NCI-H128 (cell line): ENCODE measurements around the gene DNPH1.
A peak's percentile ranks its signal among the peaks of the same experiment; 100 is the strongest.

Source experiments
- DNase-seq: peaks from one replicate; lab custom pipeline; 2025; ENCODE audit not compliant: unreplicated experiment; lab: John Stamatoyannopoulos, UW

The DNPH1 gene

DNA sequence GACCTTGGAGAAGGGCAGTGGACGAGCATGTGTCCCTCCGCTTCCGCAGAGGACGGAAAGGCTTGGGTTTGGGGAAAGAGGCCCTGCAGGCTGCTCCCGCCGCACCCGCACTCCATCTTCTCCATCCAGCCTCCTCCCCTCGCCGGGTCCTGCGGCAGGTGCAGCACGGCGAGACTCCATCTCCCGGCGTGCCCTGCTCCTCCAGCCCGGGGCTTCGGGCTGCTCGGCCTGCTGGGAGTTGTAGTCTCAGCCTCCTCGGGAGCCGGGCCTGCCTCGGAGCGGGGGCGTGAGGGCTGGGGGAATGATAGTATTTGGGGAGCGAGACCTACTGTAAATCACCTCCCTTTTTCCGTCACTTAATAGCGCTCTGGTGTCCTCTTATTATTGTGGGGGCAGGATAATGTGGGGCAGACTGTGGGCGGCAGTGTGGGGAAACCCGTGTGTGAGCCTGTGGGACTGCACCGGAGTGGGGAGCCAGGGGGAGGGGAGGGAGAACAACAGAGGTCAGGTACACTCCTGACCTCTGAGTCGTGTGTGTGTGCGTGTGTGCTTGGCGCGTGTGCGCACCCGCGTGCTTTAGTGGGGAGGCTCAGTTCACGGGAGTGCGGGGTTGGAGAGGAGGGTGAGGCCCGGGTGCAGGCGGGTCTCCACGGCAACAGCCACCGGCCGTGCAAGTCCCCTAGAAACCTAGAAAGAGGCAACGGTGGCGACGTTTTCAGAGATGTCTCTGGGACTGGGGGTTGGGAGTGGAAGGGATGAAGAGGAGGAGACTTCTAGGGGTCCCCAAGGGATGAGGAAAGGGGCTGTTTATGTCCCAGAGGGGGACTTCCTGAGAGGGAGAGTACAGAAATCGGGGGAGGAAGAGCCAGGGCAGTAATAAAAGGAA is 18.1 kb upstream of the DNPH1 start:
- peak; percentile 54 for DNase-seq

DNA sequence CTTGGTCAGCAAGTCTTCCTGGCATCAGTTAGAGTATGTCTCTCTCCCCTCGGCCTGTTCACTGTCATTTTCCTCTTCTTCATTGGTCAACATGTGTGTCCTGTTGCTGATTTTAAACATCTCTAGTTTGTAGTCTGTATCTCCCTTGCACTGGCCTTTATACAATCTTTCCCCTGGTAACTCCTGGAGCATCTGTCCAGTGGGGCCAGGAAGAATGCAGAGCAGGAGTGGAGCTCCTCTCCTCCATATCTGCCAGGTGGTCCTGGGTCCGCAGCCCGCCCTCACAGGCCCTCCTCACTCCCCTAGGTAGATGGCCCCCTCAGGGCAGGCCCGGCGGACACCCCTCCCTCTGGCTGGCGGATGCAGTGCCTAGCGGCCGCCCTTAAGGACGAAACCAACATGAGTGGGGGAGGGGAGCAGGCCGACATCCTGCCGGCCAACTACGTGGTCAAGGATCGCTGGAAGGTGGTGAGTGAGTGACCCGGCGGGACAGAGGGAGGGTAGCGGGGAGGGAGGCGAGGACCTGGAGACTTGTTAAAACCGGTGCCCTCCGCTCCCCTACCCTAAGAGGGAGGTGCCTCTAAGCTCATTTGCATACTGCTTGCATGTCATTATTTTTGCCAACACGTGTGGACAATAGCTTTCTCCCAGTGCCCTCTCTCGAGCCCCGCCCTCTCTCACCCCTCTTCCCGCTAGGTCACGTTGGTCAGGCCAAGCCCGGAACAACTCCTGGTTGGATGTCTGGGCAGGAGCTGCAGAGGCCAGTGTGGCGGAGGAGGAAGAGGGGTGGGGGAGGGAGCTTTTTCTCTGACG is 17.2 kb upstream of the DNPH1 start:
- no peak for DNase-seq

DNA sequence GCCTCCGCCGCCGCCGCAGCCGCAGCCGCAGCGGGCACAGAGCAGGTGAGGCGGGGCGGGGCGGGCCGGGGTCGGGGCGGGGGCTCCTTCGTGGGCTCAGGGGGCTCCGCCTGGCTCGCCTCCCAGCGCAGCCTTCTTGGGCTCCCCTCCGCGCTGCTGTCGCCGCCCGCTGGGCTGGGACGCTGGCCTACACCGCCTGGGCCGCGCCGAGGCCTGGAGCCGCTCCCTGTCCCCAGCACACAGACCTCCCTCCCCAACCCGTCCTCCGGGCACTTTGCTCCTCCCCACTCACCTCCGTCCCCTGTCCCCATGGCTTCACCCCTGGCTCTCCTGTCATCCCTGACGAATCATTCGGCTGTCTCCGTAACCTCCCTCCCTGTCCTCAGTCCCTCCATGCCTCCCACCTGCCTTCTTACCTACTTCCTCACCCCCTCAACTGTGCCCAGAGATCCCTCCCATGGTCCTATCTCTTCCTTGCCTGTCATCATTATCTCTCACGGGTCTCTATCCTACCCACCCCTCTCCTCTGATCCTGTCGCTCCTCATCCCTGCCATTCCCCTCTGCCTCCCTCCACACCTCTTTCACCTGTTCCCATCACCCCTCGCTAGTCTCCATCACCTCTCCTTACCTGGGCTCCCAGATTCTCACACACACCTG is 14.5 kb upstream of the DNPH1 start:
- DNase-seq = no peak

DNA sequence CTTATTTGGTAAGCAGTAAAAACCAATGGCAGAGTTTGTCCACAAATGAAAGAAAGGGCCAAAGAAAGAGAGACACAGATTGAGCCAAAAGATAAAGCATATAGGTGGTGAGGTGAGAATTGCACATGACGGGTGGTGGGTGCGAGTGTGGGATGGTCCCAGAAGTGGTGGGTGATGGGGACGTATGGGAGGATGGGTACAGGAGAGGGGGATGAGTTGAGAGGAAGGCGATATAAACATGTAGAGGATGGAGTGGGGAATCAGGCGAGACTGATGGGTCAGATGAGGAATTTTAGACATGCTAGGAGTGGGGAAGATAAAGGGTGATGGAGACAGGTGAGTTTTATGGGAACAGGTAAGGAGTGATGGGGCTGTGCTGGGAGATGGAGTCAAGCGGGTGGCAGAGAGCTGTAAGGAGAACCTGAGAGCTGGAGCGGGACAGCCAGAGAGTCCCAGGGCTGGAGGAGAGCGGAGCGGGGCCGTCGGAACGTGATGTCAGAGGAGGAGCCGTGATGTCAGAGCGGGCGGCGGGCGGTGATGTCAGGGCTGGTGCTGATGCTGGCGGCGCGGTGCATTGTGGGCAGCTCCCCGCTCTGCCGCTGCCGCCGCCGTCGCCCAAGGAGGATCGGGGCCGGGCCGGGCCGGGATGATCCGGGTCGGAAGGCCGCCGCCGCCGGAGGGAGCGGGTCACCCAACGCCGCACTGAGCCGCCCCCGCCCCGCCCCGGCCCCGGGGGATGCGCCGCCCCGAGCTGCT is 13.8 kb upstream of the DNPH1 start, which contains the start of gene TTBK1:
Gene TTBK1, plus strand, starts transcription at position 574 of the 756 bp plus-strand sequence. CDS start 3,180 bp downstream, outside the sequence.
- DNase-seq = no peak

DNA sequence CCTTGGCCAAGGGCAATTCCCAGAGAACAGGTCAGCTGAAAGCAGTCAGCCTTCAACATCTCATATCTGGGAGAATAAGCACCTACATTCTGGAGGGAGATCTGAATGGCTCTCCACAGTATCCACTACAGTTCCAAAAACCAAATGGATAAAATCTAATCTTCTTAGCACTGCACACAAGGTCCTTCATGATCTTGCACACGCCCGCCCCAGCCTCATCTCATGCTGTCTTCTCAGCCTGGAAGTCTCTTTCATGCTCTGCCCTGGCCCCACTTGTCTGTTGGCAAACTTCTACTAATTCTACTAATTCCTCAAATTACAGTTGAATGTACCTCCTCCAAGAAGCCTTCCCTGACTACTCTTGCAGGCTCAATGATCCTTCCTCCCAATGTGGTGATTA is 12.2 kb upstream of the DNPH1 start:
- DNase-seq = no peak

DNA sequence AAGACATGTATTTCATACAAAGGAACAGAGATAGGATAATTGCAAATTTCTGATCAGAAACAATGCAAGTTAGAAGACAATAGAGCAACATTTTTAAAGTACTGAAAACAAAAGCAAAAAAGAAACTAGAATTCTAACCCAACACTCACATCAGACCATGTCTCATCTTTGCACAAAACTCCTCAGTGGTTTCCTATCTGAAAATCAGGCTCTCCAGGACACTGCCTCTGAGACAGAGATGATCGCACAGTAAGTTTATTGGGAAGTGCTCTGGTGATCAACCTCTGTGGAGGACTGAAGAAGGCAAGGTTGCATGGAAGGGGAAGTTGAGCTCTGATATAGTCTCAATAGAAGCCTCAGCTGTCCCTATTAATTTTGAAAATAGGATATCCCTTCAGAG is 11.7 kb upstream of the DNPH1 start:
- no peak for DNase-seq

DNA sequence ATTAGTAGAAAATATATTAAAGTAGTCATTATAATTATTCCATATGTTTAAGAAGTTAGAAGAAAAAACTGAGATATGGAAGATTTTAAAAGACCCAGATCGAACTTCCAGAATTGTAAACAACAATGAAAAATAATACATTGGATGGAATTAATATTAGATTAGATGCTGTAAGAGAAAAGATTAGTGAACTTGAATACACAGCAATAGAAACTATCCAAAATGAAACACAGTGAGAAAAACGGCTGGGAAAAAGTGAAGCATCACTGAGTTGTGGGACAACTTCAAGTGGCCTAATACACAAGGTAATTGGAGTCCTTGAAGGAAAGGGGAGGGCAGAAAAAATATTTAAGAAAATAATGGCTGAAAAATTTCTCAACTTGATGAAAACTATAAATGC is 9.8 kb upstream of the DNPH1 start:
- no peak for DNase-seq

DNA sequence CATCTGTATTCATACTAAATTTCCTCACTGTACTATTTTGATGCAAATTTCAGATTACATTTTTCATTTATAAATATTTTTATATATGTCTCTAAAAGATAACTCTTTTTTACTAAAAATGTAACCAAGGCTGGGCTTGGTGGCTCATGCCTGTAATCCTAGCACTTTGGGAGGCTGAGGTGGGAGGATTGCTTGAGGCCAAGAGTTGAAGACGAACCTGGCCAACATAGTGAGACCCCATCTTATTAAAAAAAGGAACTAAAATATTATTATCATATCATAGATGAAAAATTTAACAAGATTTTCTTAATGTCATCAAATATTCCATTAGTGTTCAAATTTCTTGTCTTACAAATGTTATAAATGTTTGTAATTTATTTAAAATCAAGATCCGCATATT is 6.6 kb upstream of the DNPH1 start:
- DNase-seq = no peak

DNA sequence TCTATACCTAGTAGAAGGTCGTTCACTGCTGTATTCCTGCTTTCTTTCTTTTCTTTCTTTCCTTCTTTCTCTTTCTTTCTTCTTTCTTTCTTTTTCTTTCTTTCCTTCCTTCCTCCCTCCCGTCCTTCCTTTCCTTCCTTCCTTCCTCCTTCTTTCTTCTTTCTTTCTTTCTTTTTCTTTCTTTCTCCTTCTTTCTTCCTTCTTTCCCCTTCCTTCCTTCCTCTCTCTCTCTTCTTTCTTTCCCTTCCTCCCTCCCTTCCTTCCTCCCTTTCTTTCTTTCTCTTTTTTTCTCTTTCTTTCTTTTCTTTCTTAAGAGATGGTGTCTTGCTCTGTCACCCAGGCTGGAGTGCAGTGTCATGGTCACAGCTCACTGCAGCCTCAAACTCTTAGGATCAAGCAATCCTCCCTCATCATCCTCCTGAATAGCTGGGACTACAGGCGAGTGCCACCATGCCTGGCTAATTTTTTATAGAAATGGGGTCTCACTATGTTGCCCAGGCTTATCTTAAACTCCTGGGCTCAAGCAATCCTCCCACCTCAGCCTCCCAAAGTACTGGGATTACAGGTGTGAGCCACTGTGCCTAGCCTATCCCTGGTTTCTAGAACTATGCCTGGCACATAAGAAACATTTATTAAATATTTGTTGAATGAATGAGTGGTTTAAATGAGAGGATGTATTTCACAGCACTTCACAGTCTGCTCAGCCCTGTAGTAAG is 2.6 kb upstream of the DNPH1 start:
- DNase-seq = no peak

DNA sequence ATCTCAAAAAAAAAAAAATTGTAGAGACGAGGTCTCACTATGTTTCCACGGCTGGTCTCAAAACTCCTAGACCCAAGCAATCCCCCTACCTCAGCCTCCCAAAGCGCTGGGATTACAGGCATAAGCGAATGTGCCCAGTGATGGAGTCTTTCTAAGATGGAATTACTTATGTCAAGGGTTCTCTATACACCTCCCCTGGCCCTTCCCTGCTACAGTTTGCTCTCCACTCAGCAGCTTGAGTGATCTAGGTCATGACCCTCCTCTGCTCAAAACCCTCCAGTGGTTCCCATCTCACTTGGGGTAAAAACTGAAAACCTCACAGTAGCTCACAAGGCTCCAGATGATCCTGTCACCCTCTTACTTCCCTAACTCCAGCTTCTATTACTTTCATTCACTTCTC is 1.8 kb upstream of the DNPH1 start:
- DNase-seq = no peak

DNA sequence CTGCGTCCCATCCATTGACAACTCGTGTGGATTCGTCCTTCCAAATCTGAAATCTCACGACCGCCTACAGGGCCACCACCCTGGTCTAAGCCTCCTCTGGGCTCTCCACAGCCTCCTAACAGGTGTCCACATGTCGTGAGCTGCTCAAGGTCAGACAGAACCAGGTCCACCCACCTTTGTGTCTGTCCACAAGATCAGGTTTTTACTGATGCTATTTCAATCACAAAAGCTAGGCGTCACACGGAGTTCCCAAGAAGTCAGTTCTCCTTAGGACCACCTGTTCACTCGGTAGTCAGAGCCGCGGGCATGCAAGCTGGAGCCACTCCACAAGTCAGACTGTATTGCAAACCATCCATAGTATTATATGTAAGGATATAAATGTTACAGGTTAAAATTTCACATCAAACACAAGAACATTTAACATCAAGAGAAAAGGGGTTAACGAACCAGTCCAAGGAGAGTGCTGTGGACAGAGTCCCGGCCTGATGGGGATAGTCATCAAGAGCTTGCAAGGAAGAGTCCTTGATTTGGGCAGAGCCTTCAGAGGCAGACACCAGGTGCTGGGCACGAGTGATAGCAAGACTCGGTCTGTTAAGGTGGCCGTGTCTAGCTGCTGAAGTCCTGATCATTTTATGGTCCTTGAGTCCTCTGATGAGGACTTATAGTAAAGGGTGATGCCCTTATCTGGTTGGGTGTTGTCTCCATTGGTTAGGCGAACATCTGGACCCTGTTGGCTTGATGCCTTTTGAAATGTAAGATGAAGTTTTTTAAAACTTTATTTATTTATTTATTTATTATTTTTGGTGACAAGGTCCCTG is 731 bp upstream of the DNPH1 start:
- DNase-seq = no peak

DNA sequence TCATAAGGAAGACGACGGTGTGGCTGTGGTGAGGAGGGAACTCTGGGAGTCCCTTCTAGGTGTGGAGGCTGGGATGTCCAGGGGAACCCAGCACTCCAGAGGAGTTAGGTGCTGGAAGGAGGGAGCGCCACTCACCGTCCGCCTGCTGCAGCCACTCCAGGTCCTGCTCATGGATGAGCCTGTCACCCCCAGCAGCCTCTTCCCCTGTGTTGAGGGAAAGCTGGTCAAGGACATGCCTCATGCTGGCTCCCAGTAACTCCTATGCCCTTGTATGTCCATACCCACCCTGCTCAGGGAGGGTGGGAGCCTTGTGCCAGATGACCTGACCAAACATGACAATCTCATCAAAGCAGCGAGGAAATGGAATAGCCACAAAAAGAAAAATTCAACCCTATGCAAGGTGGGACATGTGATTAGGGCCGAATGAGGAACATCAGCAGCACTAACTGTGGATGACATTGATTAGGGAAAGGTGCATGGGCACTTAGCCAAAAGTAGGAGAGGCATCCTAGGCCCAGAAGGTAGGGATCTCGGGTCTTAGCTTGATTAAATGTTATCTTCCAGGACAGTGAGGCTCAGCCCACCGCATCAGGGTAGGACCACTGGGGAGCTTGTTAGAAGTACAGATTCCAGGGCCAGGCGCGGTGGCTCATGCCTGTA is 3.0 kb downstream of the DNPH1 start:
- no peak for DNase-seq

DNA sequence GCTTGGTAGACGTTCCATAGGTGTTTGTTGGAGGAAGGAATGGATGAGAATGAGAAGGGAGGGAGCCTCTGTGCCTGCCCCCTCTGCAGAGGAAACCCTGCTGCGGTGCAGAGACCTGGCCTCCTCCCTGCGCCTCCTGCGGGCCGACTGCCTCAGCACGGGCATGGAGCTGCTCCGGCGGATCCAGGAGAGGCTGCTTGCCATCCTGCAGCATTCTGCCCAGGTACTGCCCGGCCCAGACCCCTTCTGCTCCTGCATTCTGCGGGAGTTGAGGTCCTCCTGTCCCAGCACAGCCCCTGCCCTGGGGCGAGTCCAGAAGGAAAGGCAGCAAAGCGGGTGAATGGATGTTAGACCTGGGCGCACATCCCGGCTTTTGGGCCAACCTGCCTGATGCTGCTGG is 6.1 kb downstream of the DNPH1 start:
- DNase-seq = no peak

DNA sequence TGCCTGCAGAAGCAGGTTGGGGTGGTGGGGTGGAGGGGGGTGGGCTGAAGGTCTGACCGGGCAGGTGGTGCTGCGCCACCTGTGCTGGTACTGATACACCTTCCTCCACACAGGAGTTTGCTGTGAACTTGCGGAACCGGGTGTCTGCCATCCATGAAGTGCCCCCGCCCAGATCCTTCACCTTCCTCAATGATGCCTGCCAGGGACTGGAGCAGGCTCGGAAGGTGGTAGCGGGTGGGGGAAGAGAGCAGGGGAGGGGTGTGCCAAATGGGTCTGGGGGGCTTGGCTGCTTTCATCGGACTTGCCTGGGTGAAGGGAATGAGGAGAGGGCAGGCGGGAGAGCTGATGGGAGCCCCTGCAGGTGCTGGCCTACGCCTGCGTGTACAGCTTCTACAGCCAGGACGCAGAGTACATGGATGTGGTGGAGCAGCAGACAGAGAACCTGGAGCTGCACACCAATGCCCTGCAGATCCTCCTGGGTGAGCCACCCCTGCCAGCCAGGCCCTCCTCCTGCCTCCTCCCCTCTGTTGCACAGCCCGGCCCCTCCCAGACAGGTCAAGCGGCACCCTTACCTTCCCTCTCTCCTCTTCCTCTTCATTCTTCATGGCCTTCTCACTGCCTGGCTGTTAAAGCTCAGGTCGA is 6.7 kb downstream of the DNPH1 start:
- DNase-seq = no peak

DNA sequence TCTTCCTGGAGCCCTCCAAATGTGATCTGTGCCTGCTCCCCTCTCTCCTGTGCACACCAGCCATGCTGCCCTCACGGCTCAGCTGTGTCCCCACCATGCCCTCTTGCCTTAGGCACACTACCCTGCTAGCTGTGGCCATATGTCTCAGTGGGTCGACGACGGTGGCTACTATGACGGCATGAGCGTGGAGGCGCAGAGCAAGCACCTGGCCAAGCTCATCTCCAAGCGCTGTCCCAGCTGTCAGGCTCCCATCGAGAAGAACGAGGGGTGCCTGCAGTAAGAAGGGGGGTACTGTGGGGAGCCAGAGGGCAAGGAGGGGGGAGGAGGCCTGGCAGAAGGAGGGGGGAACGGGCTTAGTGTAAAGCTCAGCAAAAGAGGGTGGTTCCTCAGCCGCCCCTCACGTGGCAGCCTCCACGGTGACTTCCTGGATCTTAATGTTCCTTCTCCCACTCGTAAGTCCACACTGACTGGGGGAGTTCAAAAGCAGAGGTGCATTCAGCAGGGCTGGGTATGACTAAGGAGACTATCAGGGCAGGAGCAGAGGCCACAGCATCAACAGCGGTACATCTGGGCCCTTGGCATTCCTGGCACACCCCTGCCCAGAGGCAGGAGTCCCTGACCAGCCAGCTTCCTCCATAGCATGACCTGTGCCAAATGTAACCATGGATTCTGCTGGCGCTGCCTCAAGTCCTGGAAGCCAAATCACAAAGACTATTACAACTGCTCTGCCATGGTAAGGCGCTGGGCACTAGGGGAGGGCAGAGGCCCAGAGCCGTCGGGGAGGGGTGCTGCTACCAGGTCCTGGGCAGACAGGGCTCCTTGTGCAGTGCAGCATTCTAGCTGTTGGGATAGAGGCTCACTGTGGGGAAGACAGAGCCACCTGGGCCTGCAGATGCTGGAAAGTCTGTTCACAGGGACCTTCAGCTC is 8.0 kb downstream of the DNPH1 start:
- no peak for DNase-seq

DNA sequence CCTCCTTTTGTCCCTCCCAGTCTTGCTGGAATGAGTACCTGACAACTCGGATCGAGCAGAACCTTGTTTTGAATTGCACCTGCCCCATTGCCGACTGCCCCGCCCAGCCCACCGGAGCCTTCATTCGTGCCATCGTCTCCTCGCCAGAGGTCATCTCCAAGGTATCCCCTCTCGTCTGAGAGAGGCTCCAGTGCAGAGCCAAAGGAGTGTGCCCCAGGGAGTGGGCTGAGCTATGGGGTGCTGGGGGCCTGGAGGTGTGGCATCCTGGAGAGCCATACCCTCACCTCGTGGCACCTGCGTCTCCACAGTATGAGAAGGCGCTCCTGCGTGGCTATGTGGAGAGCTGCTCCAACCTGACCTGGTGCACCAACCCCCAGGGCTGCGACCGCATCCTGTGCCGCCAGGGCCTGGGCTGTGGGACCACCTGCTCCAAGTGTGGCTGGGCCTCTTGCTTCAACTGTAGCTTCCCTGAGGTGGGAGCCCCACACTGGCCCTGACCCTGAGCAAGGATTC is 8.8 kb downstream of the DNPH1 start:
- no peak for DNase-seq

DNA sequence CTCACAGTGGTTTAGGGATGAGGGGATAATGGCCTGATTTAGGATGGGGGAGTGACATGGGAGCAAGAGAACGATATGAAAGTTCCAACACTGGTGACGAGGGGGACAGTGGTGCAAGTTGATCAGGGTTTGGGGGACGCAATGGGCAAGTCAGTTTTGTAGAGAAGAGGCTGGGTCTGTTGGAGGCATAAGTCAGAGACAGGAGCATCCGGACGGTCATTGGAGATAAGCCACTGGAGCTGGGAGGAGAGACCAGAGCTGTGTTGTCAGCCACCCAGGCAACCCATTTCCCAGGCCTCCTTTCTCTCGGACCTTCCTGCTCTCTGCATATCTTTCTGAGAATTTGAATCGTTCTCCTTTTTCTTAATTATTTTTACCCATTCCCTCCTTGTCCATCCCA is 9.5 kb downstream of the DNPH1 start:
- no peak for DNase-seq
